Liver (tissue), 9 donors: ENCODE data around the gene GPT2. TPM values are rescaled to one million over a fixed set of nuclear protein-coding genes. Genes with fewer than 3 reads are reported as not detected.
A peak's percentile ranks its signal among the peaks of the same experiment; 100 is the strongest.

Experiments
- DNase-seq: peaks from one replicate; pipeline ENCODE4 v3.0.0-alpha.2; 2017; ENCODE audit warnings: low spot score
- H3K27ac ChIP-seq, 2 donors: one replicate each; pipeline ENCODE4 v1.7.0; 2013; ENCODE audit warnings: inconsistent platforms in 2 of 2, low read length in 2 of 2, control low read depth in 1 of 2, low read depth in 1 of 2, mild to moderate bottlenecking in 1 of 2
- H3K27me3 ChIP-seq, 4 donors: one replicate each; pipeline versions ENCODE4 v1.6.1 to v1.7.0; 2013; ENCODE audit warnings: low read length in 3 of 4, inconsistent platforms in 1 of 4, mild to moderate bottlenecking in 1 of 4, moderate library complexity in 1 of 4; ENCODE audit not compliant: control insufficient read depth in 4 of 4, insufficient read depth in 4 of 4
- H3K36me3 ChIP-seq, 4 donors: one replicate each; pipeline versions ENCODE4 v1.6.1 to v1.7.0; 2013; ENCODE audit warnings: low read length in 3 of 4, mild to moderate bottlenecking in 3 of 4, low read depth in 1 of 4, moderate library complexity in 1 of 4; ENCODE audit not compliant: control insufficient read depth in 4 of 4, insufficient read depth in 3 of 4
- H3K4me1 ChIP-seq, 4 donors: one replicate each; pipeline versions ENCODE4 v1.6.1 to v1.7.0; 2013; ENCODE audit warnings: low read length in 3 of 4, mild to moderate bottlenecking in 3 of 4, moderate library complexity in 1 of 4; ENCODE audit not compliant: control insufficient read depth in 4 of 4, insufficient read depth in 4 of 4
- H3K4me3 ChIP-seq, 3 donors: one replicate each; pipeline versions ENCODE4 v1.6.1 to v1.7.0; 2013; ENCODE audit warnings: low read length in 3 of 3, control low read depth in 1 of 3, low read depth in 1 of 3, mild to moderate bottlenecking in 1 of 3
- H3K9ac ChIP-seq, 2 donors: one replicate each; pipeline ENCODE4 v1.7.0; 2013; ENCODE audit warnings: low read length in 2 of 2, mild to moderate bottlenecking in 2 of 2, moderate library complexity in 2 of 2, control low read depth in 1 of 2, low read depth in 1 of 2
- H3K9me3 ChIP-seq, 4 donors: one replicate each; pipeline versions ENCODE4 v1.6.1 to v1.7.0; 2013; ENCODE audit warnings: low read length in 3 of 4; ENCODE audit not compliant: control insufficient read depth in 4 of 4
- ATF3 ChIP-seq: IDR thresholded peaks from 2 replicates; pipeline ENCODE4 v1.6.1; 2016; ENCODE audit warnings: antibody characterized with exemption
- EGR1 ChIP-seq, 2 donors: IDR thresholded peaks; 2 replicates each; pipeline ENCODE4 v1.6.1; 2016 to 2018; ENCODE audit warnings: antibody characterized with exemption in 2 of 2, low read depth in 2 of 2
- FOXA1 ChIP-seq: IDR thresholded peaks from 2 replicates; pipeline ENCODE4 v1.6.1; 2016; ENCODE audit warnings: antibody characterized with exemption
- FOXA2 ChIP-seq: IDR thresholded peaks from 2 replicates; pipeline ENCODE4 v1.6.1; 2016; ENCODE audit warnings: antibody characterized with exemption
- GABPA ChIP-seq, 2 donors: IDR thresholded peaks in 1 of 2; conservative IDR thresholded peaks in 1 of 2; 2 replicates each; pipeline ENCODE4 v1.6.1; 2016; ENCODE audit warnings: antibody characterized with exemption in 2 of 2, mild to moderate bottlenecking in 1 of 2, moderate library complexity in 1 of 2
- HNF4A ChIP-seq, 2 donors: conservative IDR thresholded peaks; 2 replicates each; pipeline ENCODE4 v1.6.1; 2016; ENCODE audit warnings: antibody characterized with exemption in 2 of 2, mild to moderate bottlenecking in 2 of 2
- HNF4G ChIP-seq: IDR thresholded peaks from 2 replicates; pipeline ENCODE4 v1.6.1; 2016; ENCODE audit warnings: antibody characterized with exemption
- JUND ChIP-seq, 2 donors: IDR thresholded peaks; 2 replicates each; pipeline ENCODE4 v1.6.1; 2016; ENCODE audit warnings: antibody characterized with exemption in 2 of 2
- MAX ChIP-seq: IDR thresholded peaks from 2 replicates; pipeline ENCODE4 v1.6.1; 2016; ENCODE audit warnings: antibody characterized with exemption
- NR2F2 ChIP-seq: IDR thresholded peaks from 2 replicates; pipeline ENCODE4 v1.6.1; 2016; ENCODE audit warnings: antibody characterized with exemption
- RAD21 ChIP-seq, 2 donors: IDR thresholded peaks; 2 replicates each; pipeline ENCODE4 v1.6.1; 2016; ENCODE audit warnings: antibody characterized with exemption in 2 of 2, mild to moderate bottlenecking in 2 of 2
- RXRA ChIP-seq, 2 donors: IDR thresholded peaks; 2 replicates each; pipeline ENCODE4 v1.6.1; 2017 to 2018; ENCODE audit warnings: antibody characterized with exemption in 2 of 2, mild to moderate bottlenecking in 1 of 2
- TAF1 ChIP-seq: conservative IDR thresholded peaks from 2 replicates; pipeline ENCODE4 v1.6.1; 2016; ENCODE audit warnings: antibody characterized with exemption, mild to moderate bottlenecking
- YY1 ChIP-seq: IDR thresholded peaks from 2 replicates; pipeline ENCODE4 v1.6.1; 2016; ENCODE audit warnings: antibody characterized with exemption, mild to moderate bottlenecking
- WGBS: extraction: QIAGEN DNeasy Blood & Tissue Kit; methylation state at CpG from one replicate; pipeline ENCODE4 v1.1.7; 2013; 5-methylcytosine and 5-hydroxymethylcytosine counted together
- polyA plus RNA-seq, 2 donors: library from polyadenylated mRNA; stranded (reverse) in 1 of 2; unstranded in 1 of 2; fragments of 200-250 nt in 1 of 2; fragments of >200 nt in 1 of 2; fragmentation: Nextera tagmentation in 1 of 2; extraction: Ambion mirVana in 1 of 2; gene quantifications; one replicate each; pipeline versions ENCODE4 v1.2.1 to v1.2.3, GENCODE V29; 2013 to 2015
- total RNA-seq, 2 donors: library from RNA; depleted of rRNA; stranded (reverse); fragments of >200 nt; gene quantifications; one replicate each; pipeline ENCODE4 v1.2.3, GENCODE V29; 2014
- TF ChIP-seq, protein P1 (sequence below): IDR thresholded peaks from 2 replicates; pipeline ENCODE4 v1.6.1; 2016; ENCODE audit warnings: antibody characterized with exemption, mild to moderate bottlenecking
- TF ChIP-seq, protein P2 (sequence below): fragments of 150-350 bp; IDR thresholded peaks from 2 replicates; pipeline ENCODE4 v1.5.1; 2017; ENCODE audit warnings: improper control_type of control experiment, low read depth, low read length; ENCODE audit not compliant: missing input control
- TF ChIP-seq, protein P3 (sequence below): IDR thresholded peaks from 2 replicates; pipeline ENCODE4 v1.6.1; 2016; ENCODE audit warnings: antibody characterized with exemption
- donor health status: healthy.
- donor health status: healthy.
- donor health status: healthy.
- donor health status: healthy.
- donor health status: healthy.

The GPT2 gene
- total and polyA plus RNA-seq, 4 donors, result 6.8 to 78.3 (median 47.0) TPM

DNA sequence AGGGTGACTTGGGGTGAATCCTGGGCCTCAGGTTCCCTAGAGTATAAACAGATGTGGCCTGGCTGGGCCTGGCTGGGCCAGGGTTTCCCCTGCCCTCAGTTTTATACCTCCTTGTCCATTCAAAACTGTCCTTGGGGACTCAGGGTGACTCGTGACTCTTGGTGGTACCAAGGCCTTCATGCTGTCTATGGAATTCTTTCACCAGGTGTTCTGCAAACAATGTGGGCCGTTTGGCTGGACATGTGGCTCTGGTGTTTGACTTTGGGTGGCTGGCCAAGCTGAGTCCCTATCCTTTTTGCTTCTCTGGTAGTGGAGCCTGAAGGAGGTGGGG lies 3.3 kb downstream of the GPT2 start:
- H3K27ac ChIP-seq, result peak overlapping the region; percentile 92 to 94
- H3K4me1 ChIP-seq, result peaks cover 3 to 60% (median 24%) of the 10 kb centered on the region in 4 donors
- H3K9ac ChIP-seq, result peak overlapping the region in 1 of 2 donors; percentile 99
- TF ChIP-seq RXRA (IDR thresholded peaks at IDR 0.05) (peak in 1 of 2 donors; percentile 25), MAX (no peak), TAF1 (no peak), JUND (IDR thresholded peaks at IDR 0.05) (no peak)
- TF ChIP-seq, protein P1, sequence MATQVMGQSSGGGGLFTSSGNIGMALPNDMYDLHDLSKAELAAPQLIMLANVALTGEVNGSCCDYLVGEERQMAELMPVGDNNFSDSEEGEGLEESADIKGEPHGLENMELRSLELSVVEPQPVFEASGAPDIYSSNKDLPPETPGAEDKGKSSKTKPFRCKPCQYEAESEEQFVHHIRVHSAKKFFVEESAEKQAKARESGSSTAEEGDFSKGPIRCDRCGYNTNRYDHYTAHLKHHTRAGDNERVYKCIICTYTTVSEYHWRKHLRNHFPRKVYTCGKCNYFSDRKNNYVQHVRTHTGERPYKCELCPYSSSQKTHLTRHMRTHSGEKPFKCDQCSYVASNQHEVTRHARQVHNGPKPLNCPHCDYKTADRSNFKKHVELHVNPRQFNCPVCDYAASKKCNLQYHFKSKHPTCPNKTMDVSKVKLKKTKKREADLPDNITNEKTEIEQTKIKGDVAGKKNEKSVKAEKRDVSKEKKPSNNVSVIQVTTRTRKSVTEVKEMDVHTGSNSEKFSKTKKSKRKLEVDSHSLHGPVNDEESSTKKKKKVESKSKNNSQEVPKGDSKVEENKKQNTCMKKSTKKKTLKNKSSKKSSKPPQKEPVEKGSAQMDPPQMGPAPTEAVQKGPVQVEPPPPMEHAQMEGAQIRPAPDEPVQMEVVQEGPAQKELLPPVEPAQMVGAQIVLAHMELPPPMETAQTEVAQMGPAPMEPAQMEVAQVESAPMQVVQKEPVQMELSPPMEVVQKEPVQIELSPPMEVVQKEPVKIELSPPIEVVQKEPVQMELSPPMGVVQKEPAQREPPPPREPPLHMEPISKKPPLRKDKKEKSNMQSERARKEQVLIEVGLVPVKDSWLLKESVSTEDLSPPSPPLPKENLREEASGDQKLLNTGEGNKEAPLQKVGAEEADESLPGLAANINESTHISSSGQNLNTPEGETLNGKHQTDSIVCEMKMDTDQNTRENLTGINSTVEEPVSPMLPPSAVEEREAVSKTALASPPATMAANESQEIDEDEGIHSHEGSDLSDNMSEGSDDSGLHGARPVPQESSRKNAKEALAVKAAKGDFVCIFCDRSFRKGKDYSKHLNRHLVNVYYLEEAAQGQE, result no peak
- TF ChIP-seq, protein P2, sequence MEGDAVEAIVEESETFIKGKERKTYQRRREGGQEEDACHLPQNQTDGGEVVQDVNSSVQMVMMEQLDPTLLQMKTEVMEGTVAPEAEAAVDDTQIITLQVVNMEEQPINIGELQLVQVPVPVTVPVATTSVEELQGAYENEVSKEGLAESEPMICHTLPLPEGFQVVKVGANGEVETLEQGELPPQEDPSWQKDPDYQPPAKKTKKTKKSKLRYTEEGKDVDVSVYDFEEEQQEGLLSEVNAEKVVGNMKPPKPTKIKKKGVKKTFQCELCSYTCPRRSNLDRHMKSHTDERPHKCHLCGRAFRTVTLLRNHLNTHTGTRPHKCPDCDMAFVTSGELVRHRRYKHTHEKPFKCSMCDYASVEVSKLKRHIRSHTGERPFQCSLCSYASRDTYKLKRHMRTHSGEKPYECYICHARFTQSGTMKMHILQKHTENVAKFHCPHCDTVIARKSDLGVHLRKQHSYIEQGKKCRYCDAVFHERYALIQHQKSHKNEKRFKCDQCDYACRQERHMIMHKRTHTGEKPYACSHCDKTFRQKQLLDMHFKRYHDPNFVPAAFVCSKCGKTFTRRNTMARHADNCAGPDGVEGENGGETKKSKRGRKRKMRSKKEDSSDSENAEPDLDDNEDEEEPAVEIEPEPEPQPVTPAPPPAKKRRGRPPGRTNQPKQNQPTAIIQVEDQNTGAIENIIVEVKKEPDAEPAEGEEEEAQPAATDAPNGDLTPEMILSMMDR, result no peak
- 24% methylated on average over 2 of the region's 2 CpGs for WGBS
- H3K9me3 ChIP-seq, result no peaks in the 10 kb centered on the region
- H3K36me3 ChIP-seq, result peaks cover 0 to 12% (median 0%) of the 10 kb centered on the region in 4 donors
- DNase-seq, result no peak
- no peaks in the 10 kb centered on the region for H3K27me3 ChIP-seq
- H3K4me3 ChIP-seq, result no peak overlapping the region

DNA sequence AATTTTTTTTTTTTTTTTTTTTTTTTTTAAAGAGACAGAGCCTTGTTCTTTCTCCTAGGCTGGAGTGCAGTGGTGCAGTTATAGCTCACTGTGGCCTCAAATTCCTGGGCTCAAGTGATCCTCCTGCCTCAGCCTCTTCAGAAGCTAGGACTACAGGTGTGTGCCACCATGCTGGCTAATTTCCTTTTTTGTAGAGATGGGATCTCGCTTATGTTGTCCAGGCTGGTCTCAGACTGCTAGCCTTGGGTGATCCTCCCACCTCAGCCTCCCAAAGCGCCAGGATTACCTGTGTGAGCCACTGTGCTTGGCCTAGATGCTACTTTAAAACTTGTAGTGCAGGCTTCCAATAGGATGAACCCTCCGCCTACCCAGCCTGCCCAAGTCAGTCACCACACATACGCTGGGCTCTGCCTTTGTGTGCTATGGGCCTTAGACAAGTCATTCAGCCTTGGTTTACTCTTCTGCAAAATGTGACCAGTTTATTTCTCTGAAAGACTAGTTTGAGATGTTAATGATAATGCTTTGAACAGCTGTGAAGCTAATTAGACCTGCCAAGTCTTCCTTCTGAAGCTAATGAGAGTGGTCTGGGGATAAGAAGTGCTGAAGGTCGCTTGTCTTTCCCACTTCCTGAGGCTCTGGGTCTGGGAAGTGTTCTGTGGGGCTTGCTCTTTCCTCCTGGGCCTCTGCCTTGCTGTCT lies 5.2 kb downstream of the GPT2 start:
- peaks cover 0 to 12% (median 0%) of the 10 kb centered on the region in 4 donors for H3K36me3 ChIP-seq
- 93% methylated on average over 5 of the region's 5 CpGs for WGBS
- no peaks in the 10 kb centered on the region for H3K27me3 ChIP-seq
- peaks cover 13 to 70% (median 32%) of the 10 kb centered on the region in 4 donors for H3K4me1 ChIP-seq
- no peak overlapping the region for H3K9ac ChIP-seq
- DNase-seq, result no peak
- no peaks in the 10 kb centered on the region for H3K9me3 ChIP-seq
- peak overlapping the region; percentile 1 to 66 for H3K27ac ChIP-seq
- no peak overlapping the region for H3K4me3 ChIP-seq
- TF ChIP-seq RXRA (IDR thresholded peaks at IDR 0.05) (no peak), RAD21 (IDR thresholded peaks at IDR 0.05) (no peak), MAX (no peak), ATF3 (no peak), JUND (IDR thresholded peaks at IDR 0.05) (no peak), NR2F2 (no peak), FOXA2 (no peak), FOXA1 (no peak), TAF1 (no peak), HNF4A (conservative IDR thresholded peaks at IDR 0.05) (no peak), YY1 (no peak), HNF4G (no peak), GABPA (IDR thresholded peaks at IDR 0.05 in 1 of 2, conservative IDR thresholded peaks at IDR 0.05 in 1 of 2) (no peak), EGR1 (IDR thresholded peaks at IDR 0.05; ENCODE audit: low read depth in 2 of 2) (no peak)
- TF ChIP-seq, protein P3, sequence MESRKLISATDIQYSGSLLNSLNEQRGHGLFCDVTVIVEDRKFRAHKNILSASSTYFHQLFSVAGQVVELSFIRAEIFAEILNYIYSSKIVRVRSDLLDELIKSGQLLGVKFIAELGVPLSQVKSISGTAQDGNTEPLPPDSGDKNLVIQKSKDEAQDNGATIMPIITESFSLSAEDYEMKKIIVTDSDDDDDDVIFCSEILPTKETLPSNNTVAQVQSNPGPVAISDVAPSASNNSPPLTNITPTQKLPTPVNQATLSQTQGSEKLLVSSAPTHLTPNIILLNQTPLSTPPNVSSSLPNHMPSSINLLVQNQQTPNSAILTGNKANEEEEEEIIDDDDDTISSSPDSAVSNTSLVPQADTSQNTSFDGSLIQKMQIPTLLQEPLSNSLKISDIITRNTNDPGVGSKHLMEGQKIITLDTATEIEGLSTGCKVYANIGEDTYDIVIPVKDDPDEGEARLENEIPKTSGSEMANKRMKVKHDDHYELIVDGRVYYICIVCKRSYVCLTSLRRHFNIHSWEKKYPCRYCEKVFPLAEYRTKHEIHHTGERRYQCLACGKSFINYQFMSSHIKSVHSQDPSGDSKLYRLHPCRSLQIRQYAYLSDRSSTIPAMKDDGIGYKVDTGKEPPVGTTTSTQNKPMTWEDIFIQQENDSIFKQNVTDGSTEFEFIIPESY, result no peak
- TF ChIP-seq, protein P1, result no peak
- TF ChIP-seq, protein P2, result no peak
